GM12878 (cell line): Measurements from ENCODE around the gene CLEC4D. TPM values are rescaled to one million over a fixed set of nuclear protein-coding genes. Genes with fewer than 3 reads are reported as not detected.

Experiments used
- ATAC-seq: fragments of 200-7000 bp; cut with Tn5 transposase; 3 replicates; pipeline ENCODE4 v1.9.1; 2020; ENCODE audit warnings: mild to moderate bottlenecking, moderate library complexity
- BruUV-seq: library from RNA; stranded (reverse); fragments of 400-500 nt; replicated peaks from 2 replicates; lab custom pipeline; 2021; lab: Mats Ljungman, UMichigan
- CTCF ChIA-PET: fragments of 300-600 bp; sonication (Branson Sonifier 250); formaldehyde crosslinking; extraction: SDS; loops from one replicate; lab custom pipeline; 2021; ENCODE audit warnings: inconsistent platforms; lab: Yijun Ruan, JAX
- POLR2A ChIA-PET: fragments of 350-600 bp; formaldehyde crosslinking; extraction: SDS; loops from one replicate; lab custom pipeline; 2021; ENCODE audit warnings: inconsistent platforms; lab: Charles Lee
- RAD21 ChIA-PET: fragments of 300-600 bp; sonication (Branson Sonifier 250); formaldehyde crosslinking; loops from one replicate; lab custom pipeline; 2023; ENCODE audit warnings: antibody characterized with exemption; ENCODE audit not compliant: unreplicated experiment; lab: Charles Lee
- SMC1A ChIA-PET: fragments of 300-600 bp; sonication (Branson Sonifier 250); formaldehyde crosslinking; loops from one replicate; lab custom pipeline; 2023; ENCODE audit not compliant: unreplicated experiment, uncharacterized antibody; lab: Charles Lee
- DNase-seq: peaks from one replicate; pipeline ENCODE4 v3.0.0-alpha.2; 2011; ENCODE audit warnings: low read depth, low spot score
- FAIRE-seq: peaks from 3 replicates; lab custom pipeline; 2011; peaks lifted over from hg19 to GRCh38; lab: Jason Lieb, UNC
- H2AFZ ChIP-seq: 2 replicates; pipeline ENCODE4 v1.6.0; 2011; ENCODE audit warnings: low read depth, low read length, control low read depth; ENCODE audit not compliant: control insufficient read depth
- H3K27ac ChIP-seq: 2 replicates; pipeline ENCODE4 v1.5.1; 2011; ENCODE audit warnings: control low read depth; ENCODE audit not compliant: control insufficient read depth, insufficient read depth
- H3K27me3 ChIP-seq, 2 experiments: replicated peaks in 1 of 2; 2 replicates each; pipeline versions ENCODE4 v1.6.0 to v1.6.1; 2011; ENCODE audit warnings: low read length in 1 of 2; ENCODE audit not compliant: control insufficient read depth in 2 of 2, insufficient read depth in 2 of 2
- H3K36me3 ChIP-seq, 2 experiments: 2 replicates each; pipeline ENCODE4 v1.5.1; 2011; ENCODE audit warnings: low read length in 1 of 2; ENCODE audit not compliant: control insufficient read depth in 2 of 2, insufficient read depth in 2 of 2
- H3K4me1 ChIP-seq: 2 replicates; pipeline ENCODE4 v1.6.1; 2011; ENCODE audit warnings: mild to moderate bottlenecking, low read length, moderate library complexity, mixed read lengths; ENCODE audit not compliant: control insufficient read depth, insufficient read depth
- H3K4me2 ChIP-seq: 2 replicates; pipeline ENCODE4 v1.6.0; 2011; ENCODE audit warnings: control low read depth; ENCODE audit not compliant: control insufficient read depth, insufficient read depth
- H3K4me3 ChIP-seq: fragments of 200-600 bp; sonication (generic); 2 replicates; pipeline ENCODE4 v1.5.1; 2016
- H3K79me2 ChIP-seq: 2 replicates; pipeline ENCODE4 v1.6.0; 2011; ENCODE audit warnings: low read length; ENCODE audit not compliant: control insufficient read depth, insufficient read depth
- H3K9ac ChIP-seq: 2 replicates; pipeline ENCODE4 v1.8.0; 2011; ENCODE audit warnings: low read length, control low read depth, mixed read lengths; ENCODE audit not compliant: control insufficient read depth, insufficient read depth
- H3K9me3 ChIP-seq: replicated peaks from 3 replicates; pipeline ENCODE4 v1.5.1; 2011; ENCODE audit warnings: mild to moderate bottlenecking, low read length; ENCODE audit not compliant: control insufficient read depth, insufficient read depth
- H4K20me1 ChIP-seq: 2 replicates; pipeline ENCODE4 v1.6.0; 2011; ENCODE audit not compliant: control insufficient read depth, insufficient read depth
- CBX3 ChIP-seq: fragments of 200-600 bp; sonication (generic); IDR thresholded peaks from 2 replicates; pipeline ENCODE4 v1.6.1; 2016; ENCODE audit warnings: low read depth, borderline replicate concordance
- CHD1 ChIP-seq: IDR thresholded peaks from 2 replicates; pipeline ENCODE4 v1.6.1; 2012; ENCODE audit warnings: low read depth, low read length, improper control_type of control experiment
- DPF2 ChIP-seq: fragments of 450-650 bp; IDR thresholded peaks from 2 replicates; pipeline ENCODE4 v1.6.1; 2017; ENCODE audit warnings: mild to moderate bottlenecking
- FOS ChIP-seq: IDR thresholded peaks from 3 replicates; pipeline ENCODE4 v1.6.1; 2011; ENCODE audit warnings: borderline replicate concordance; ENCODE audit not compliant: insufficient read length; ENCODE audit errors: extremely low read depth
- HCFC1 ChIP-seq: fragments of 150-350 bp; IDR thresholded peaks from 2 replicates; pipeline ENCODE4 v1.6.1; 2014; ENCODE audit warnings: low read length
- POLR2AphosphoS2 ChIP-seq: IDR thresholded peaks from 2 replicates; pipeline ENCODE4 v1.6.1; 2011; ENCODE audit warnings: low read depth, mild to moderate bottlenecking, low read length, improper control_type of control experiment, moderate library complexity
- REST ChIP-seq: IDR thresholded peaks from 2 replicates; pipeline ENCODE4 v1.6.1; 2012; ENCODE audit warnings: mild to moderate bottlenecking, low read depth, low read length
- SKIL ChIP-seq: fragments of 450-650 bp; IDR thresholded peaks from 2 replicates; pipeline ENCODE4 v1.6.1; 2017; ENCODE audit warnings: mild to moderate bottlenecking, low read depth, inconsistent platforms; ENCODE audit not compliant: poor library complexity, severe bottlenecking
- SPI1 ChIP-seq: IDR thresholded peaks from 2 replicates; pipeline ENCODE4 v1.6.1; 2011; ENCODE audit warnings: low read depth, mild to moderate bottlenecking, low read length, moderate library complexity, borderline replicate concordance; ENCODE audit not compliant: insufficient read depth
- TAF1 ChIP-seq: IDR thresholded peaks from 2 replicates; pipeline ENCODE4 v1.6.1; 2011; ENCODE audit warnings: mild to moderate bottlenecking, low read depth, low read length, borderline replicate concordance
- TCF3 ChIP-seq: IDR thresholded peaks from 2 replicates; pipeline ENCODE4 v1.6.1; 2012; ENCODE audit warnings: low read depth, mild to moderate bottlenecking, low read length, borderline replicate concordance; ENCODE audit not compliant: insufficient read depth
- ZBTB11 ChIP-seq: fragments of 450-650 bp; formaldehyde crosslinking; IDR thresholded peaks from 2 replicates; pipeline ENCODE4 v1.5.0; 2022; ENCODE audit warnings: mild to moderate bottlenecking, missing genetic modification characterization
- WGBS: methylation state at CpG from one replicate; pipeline ENCODE4 v1.1.6; 2016; ENCODE audit warnings: low lambda C conversion rate; ENCODE audit not compliant: insufficient replicate concordance, insufficient coverage; ENCODE audit errors: missing lambda C conversion rate; 5-methylcytosine and 5-hydroxymethylcytosine counted together
- in situ Hi-C: fragments of 300-500 bp; cut with MboI; formaldehyde crosslinking; loops from 9 replicates; pipeline ENCODE4 v1.14.3; 2018; ENCODE audit warnings: mixed read lengths
- intact Hi-C: fragments of 100-400 bp; cut with micrococcal nuclease; formaldehyde crosslinking; loops from one replicate; pipeline ENCODE4 v1.14.2; 2022; ENCODE audit not compliant: unreplicated experiment
- polyA plus RNA-seq, 11 experiments: library from polyadenylated mRNA; depleted of rRNA in 4 of 11; unstranded in 6 of 11; stranded (reverse) in 5 of 11; fragments of >200 nt; fragmentation: Nextera tagmentation in 4 of 11; fragmentation: Illumina TruSeq in 1 of 11; extraction: Ambion mirVana in 4 of 11; extraction: Trizol in 1 of 11; gene quantifications; 1 replicate in 1 of 11; 2 replicates in 10 of 11; pipeline versions ENCODE4 v1.2.1 to v1.2.3, GENCODE V29; 2011 to 2016; ENCODE audit warnings: inconsistent platforms in 2 of 11, missing spikeins in 2 of 11, low read depth in 1 of 11
- total RNA-seq, 4 experiments: library from RNA; depleted of rRNA in 3 of 4; stranded (reverse); fragments of >200 nt in 3 of 4; fragmentation: Illumina TruSeq in 1 of 4; extraction: Trizol in 1 of 4; gene quantifications; 2 replicates each; pipeline versions ENCODE4 v1.2.1 to v1.2.3, GENCODE V29; 2013 to 2021

The CLEC4D gene
- total and polyA plus RNA-seq, 10 of the 15 experiments (the other 5 are each of a cell fraction or from before 2014, with no cell fraction given) = not detected

- ChIA-PET RAD21 (no interaction called here), POLR2A (no interaction called here), SMC1A (no interaction called here), CTCF (no interaction called here)
- FAIRE-seq (no peak), DNase-seq (no peak), ATAC-seq (no peak)
- H3K36me3 ChIP-seq = no peaks in the 10 kb centered on the region
- peaks cover 0 to 5% of the 10 kb centered on the region in 2 experiments; a peak in 2 of 4 replicates for H3K27me3 ChIP-seq
- no peaks in the 10 kb centered on the region for H3K9me3 ChIP-seq
- WGBS = 34% methylated on average over 3 of the region's 3 CpGs
- no peak for TF ChIP-seq DPF2
- TF ChIP-seq FOS = no peak
- no peak for TF ChIP-seq CBX3
- no peak for TF ChIP-seq CHD1
- TF ChIP-seq REST = no peak
- no peak for TF ChIP-seq ZBTB11 (CRISPR knock-in tag)
- TF ChIP-seq POLR2AphosphoS2 = no peak
- no peak for TF ChIP-seq HCFC1
- TF ChIP-seq TAF1 = no peak
- no peak for TF ChIP-seq SPI1
- TF ChIP-seq TCF3 = no peak
- no peak for TF ChIP-seq SKIL
- H3K79me2 ChIP-seq = no peaks in the 10 kb centered on the region
- H3K4me2 ChIP-seq = no peak overlapping the region
- no peak overlapping the region for H2AFZ ChIP-seq
- in situ Hi-C loops (no loop called here), intact Hi-C loops (no loop called here)
- H3K9ac ChIP-seq = no peak overlapping the region
- BruUV-seq = no TSS peak
- H3K4me1 ChIP-seq = no peaks in the 10 kb centered on the region
- H4K20me1 ChIP-seq = no peaks in the 10 kb centered on the region
- no peak overlapping the region for H3K27ac ChIP-seq
- no peak overlapping the region for H3K4me3 ChIP-seq
Measured at GRCh38 chr12:8508223-8508622, 5.1 kb upstream of the CLEC4D start.
